Type B pancreatic cell (in vitro differentiated cells): ENCODE data around the gene VPS33A. TPM values are rescaled to one million over a fixed set of nuclear protein-coding genes. Genes with fewer than 3 reads are reported as not detected.

ENCODE experiments used
- DNase-seq: peaks from one replicate; pipeline ENCODE4 v3.0.0; 2021; ENCODE audit warnings: mixed read lengths; ENCODE audit not compliant: unreplicated experiment; ENCODE audit errors: extremely low spot score
- H3K27ac Mint-ChIP-seq: 2 replicates; pipeline ENCODE4 v1.8.0; 2021; ENCODE audit warnings: mild to moderate bottlenecking, mixed read lengths
- H3K27me3 Mint-ChIP-seq: 2 replicates; pipeline ENCODE4 v1.8.0; 2021; ENCODE audit warnings: mixed read lengths
- H3K36me3 Mint-ChIP-seq: 2 replicates; pipeline ENCODE4 v1.8.0; 2021; ENCODE audit warnings: mixed read lengths
- H3K4me1 Mint-ChIP-seq: one replicate; pipeline ENCODE4 v1.8.0; 2021; ENCODE audit warnings: mixed read lengths; ENCODE audit not compliant: unreplicated experiment
- H3K4me3 Mint-ChIP-seq: 2 replicates; pipeline ENCODE4 v1.8.0; 2021; ENCODE audit warnings: mild to moderate bottlenecking, mixed read lengths
- H3K9me3 Mint-ChIP-seq: 2 replicates; pipeline ENCODE4 v1.8.0; 2021; ENCODE audit warnings: mixed read lengths
- CTCF ChIP-seq: fragments of 200-600 bp; sonication (generic); conservative IDR thresholded peaks from 2 replicates; pipeline ENCODE4 v1.5.0; 2021; ENCODE audit warnings: antibody characterized with exemption, mild to moderate bottlenecking
- total RNA-seq: library from RNA; stranded (reverse); gene quantifications from 2 replicates; pipeline ENCODE4 v1.2.1, GENCODE V29; 2021; ENCODE audit warnings: low replicate concordance

The VPS33A gene
- total RNA-seq, 1 donor from 2014 or later: 33.0 TPM

GRCh38 chr12:122200541-122201175 is 65.6 kb downstream of the VPS33A start:
- H3K4me1 Mint-ChIP-seq: peaks cover 10% of the 10 kb centered on the region
- no peak for DNase-seq
- H3K9me3 Mint-ChIP-seq: no peaks in the 10 kb centered on the region
- H3K27ac Mint-ChIP-seq: no peak overlapping the region
- H3K36me3 Mint-ChIP-seq: no peaks in the 10 kb centered on the region
- peaks cover 43% of the 10 kb centered on the region for H3K27me3 Mint-ChIP-seq
- peak; percentile 50 for TF ChIP-seq CTCF
- H3K4me3 Mint-ChIP-seq: no peak overlapping the region

GRCh38 chr12:122199484-122200355 is 66.6 kb downstream of the VPS33A start:
- TF ChIP-seq CTCF: no peak
- Mint-ChIP-seq H3K36me3 (no peaks in the 10 kb centered on the region), H3K27me3 (peaks cover 39% of the 10 kb centered on the region), H3K4me1 (peaks cover 6% of the 10 kb centered on the region), H3K9me3 (no peaks in the 10 kb centered on the region), H3K4me3 (no peak overlapping the region), H3K27ac (no peak overlapping the region)
- DNase-seq: no peak

- Mint-ChIP-seq H3K27me3 (peaks cover 29% of the 10 kb centered on the region), H3K36me3 (no peaks in the 10 kb centered on the region), H3K27ac (no peak overlapping the region), H3K9me3 (no peaks in the 10 kb centered on the region), H3K4me3 (no peak overlapping the region), H3K4me1 (peaks cover 6% of the 10 kb centered on the region)
- DNase-seq: no peak
- no peak for TF ChIP-seq CTCF
Measured at GRCh38 chr12:122197612-122197966, 68.7 kb downstream of the VPS33A start.

GRCh38 chr12:122195405-122195804 is 70.9 kb downstream of the VPS33A start:
- no peaks in the 10 kb centered on the region for H3K9me3 Mint-ChIP-seq
- H3K4me1 Mint-ChIP-seq: peaks cover 6% of the 10 kb centered on the region
- no peak for DNase-seq
- no peaks in the 10 kb centered on the region for H3K36me3 Mint-ChIP-seq
- H3K27me3 Mint-ChIP-seq: peaks cover 25% of the 10 kb centered on the region
- no peak overlapping the region for H3K4me3 Mint-ChIP-seq
- no peak overlapping the region for H3K27ac Mint-ChIP-seq
- TF ChIP-seq CTCF: no peak

- Mint-ChIP-seq H3K36me3 (no peaks in the 10 kb centered on the region), H3K4me3 (no peak overlapping the region), H3K27ac (no peak overlapping the region), H3K9me3 (no peaks in the 10 kb centered on the region), H3K27me3 (peaks cover 22% of the 10 kb centered on the region), H3K4me1 (peaks cover 6% of the 10 kb centered on the region)
- DNase-seq: no peak
- no peak for TF ChIP-seq CTCF
Measured at GRCh38 chr12:122194804-122195203, 71.5 kb downstream of the VPS33A start.
